ENCODE results near the gene COG6. TPM values are rescaled to one million over a fixed set of nuclear protein-coding genes. Genes with fewer than 3 reads are reported as not detected.
A peak's percentile ranks its signal among the peaks of the same experiment; 100 is the strongest.

Gene COG6
- total and polyA plus RNA-seq, 2 of the 8 experiments (the other 6 are each of a cell fraction or from before 2014, with no cell fraction given), result 8.8 to 22.3 TPM

DNA sequence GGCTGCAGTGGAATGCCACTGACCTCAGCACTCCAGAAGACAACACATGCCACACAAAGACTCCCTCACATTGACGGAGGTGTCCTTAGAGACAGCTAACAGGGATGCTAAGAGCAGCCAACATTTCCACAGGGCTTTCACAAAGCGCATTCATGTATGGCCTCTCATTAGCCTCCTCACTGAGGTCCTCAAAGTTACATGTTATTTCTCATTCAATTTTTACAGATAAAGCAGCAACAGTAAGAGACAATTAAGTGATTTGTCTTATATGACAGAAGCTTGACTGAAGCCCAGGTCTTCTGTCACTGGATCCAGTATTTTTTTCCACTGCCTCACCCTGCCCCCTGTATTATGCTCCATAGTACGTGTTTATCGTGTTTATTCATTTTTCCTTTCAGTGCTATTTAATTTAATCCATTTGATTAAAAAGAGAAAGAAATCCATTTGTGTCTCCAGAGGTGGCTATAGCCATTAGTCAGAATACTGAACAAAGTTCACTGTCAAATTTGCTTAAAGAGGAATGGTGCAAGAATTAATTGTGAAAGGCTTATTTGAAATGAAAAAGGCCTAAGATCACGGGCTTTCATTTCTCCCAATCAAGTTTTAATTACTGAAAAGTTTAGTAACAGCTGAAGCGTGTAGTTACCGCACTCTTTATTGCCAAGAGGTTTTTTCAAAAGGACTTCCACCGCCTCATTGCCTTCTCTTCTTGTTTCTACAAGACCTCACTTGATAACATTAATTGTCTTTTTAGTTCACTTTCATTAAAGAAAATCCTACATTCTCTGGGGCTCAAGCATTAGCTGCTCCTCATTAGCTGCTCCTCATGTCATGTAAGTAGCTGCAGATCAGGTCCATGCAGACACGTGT is 115.0 kb downstream of the COG6 start:
- 79% methylated on average over 9 of the region's 9 CpGs; no CpG with 5 or more reads in 1 of the 2 experiments for WGBS, 2 experiments (ENCODE audit: extremely low coverage in 1 of 2, insufficient coverage in 1 of 2, insufficient read length in 1 of 2, insufficient replicate concordance in 2 of 2, low coverage in 1 of 2, low lambda C conversion rate in 2 of 2, missing lambda C conversion rate in 1 of 2)
- no peak overlapping the region for H4K8ac ChIP-seq (ENCODE audit: extremely low read depth, insufficient read depth, low read length)

More for the DNA sequence above, 115.0 kb downstream of the COG6 start:
- Histone ChIP-seq H3K9me3 (ENCODE audit: insufficient read depth in 2 of 2, low read depth in 1 of 2, low read length in 1 of 2) (no peaks in the 10 kb centered on the region), H3K18ac (ENCODE audit: extremely low read depth, low read length) (no peak overlapping the region), H4K91ac (replicated peaks; ENCODE audit: insufficient read length, low read length) (no peak overlapping the region), H2BK5ac (ENCODE audit: low read depth, low read length) (no peak overlapping the region), H3K9ac (replicated peaks in 1 of 4; ENCODE audit: extremely low read depth in 1 of 4, low read depth in 3 of 4, low read length in 3 of 4) (no peak overlapping the region), H3K23ac (ENCODE audit: insufficient read length) (no peak overlapping the region), H3K4me3 (ENCODE audit: extremely low read depth in 1 of 4, insufficient read depth in 2 of 4, low read depth in 3 of 4, low read length in 4 of 4) (no peak overlapping the region), H3K14ac (ENCODE audit: insufficient read length) (no peak overlapping the region), H2BK20ac (ENCODE audit: low read length) (no peak overlapping the region), H4K20me1 (replicated peaks in 1 of 2; ENCODE audit: control insufficient read depth in 1 of 2, insufficient read depth in 2 of 2, low read length in 2 of 2) (no peaks in the 10 kb centered on the region), H3K79me2 (ENCODE audit: control insufficient read depth in 1 of 2, insufficient read depth in 2 of 2, low read length in 2 of 2) (no peaks in the 10 kb centered on the region), H3K56ac (replicated peaks; ENCODE audit: insufficient read length, low read depth, low read length) (no peak overlapping the region), H3K27me3 (replicated peaks in 1 of 4; ENCODE audit: control insufficient read depth in 3 of 4, extremely low read depth in 1 of 4, insufficient read depth in 3 of 4, low read length in 3 of 4) (no peaks in the 10 kb centered on the region), H2BK12ac (ENCODE audit: low read depth, low read length) (peak overlapping the region; percentile 27; the same call in 1 of the 2 replicates), H3K23me2 (ENCODE audit: low read depth, low read length) (no peaks in the 10 kb centered on the region), H2BK120ac (replicated peaks; ENCODE audit: low read depth, low read length) (no peak overlapping the region), H2AK5ac (ENCODE audit: low read depth, low read length) (0 out of 2 replicates have a peak overlapping the region, but pooled peaks have one; percentile 53), H2BK15ac (ENCODE audit: low read length) (no peak overlapping the region), H3K4me1 (replicated peaks in 1 of 4; ENCODE audit: control insufficient read depth in 3 of 4, insufficient read depth in 4 of 4, low read length in 3 of 4) (peaks cover 0 to 4% (median 0%) of the 10 kb centered on the region in 4 experiments; a peak in 2 of 7 replicates), H2AFZ (ENCODE audit: low read length) (no peak overlapping the region), H3K4me2 (ENCODE audit: insufficient read depth in 1 of 2, low read depth in 2 of 2, low read length in 2 of 2) (no peak overlapping the region), H3K79me1 (ENCODE audit: low read depth, low read length) (no peaks in the 10 kb centered on the region), H3K4ac (replicated peaks; ENCODE audit: insufficient read length, low read depth, low read length) (no peak overlapping the region), H3K27ac (ENCODE audit: low read depth, low read length) (no peak overlapping the region), H3K36me3 (ENCODE audit: control insufficient read depth in 2 of 4, insufficient read depth in 4 of 4, low read length in 3 of 4) (no peaks in the 10 kb centered on the region), H4K5ac (ENCODE audit: insufficient read length, low read depth, low read length) (no peak overlapping the region)
- ChIA-PET POLR2A (ENCODE audit: partially characterized antibody) (no interaction called here), CTCF (ENCODE audit: partially characterized antibody) (interaction anchor here (1.0 to 1.8 kb wide), 5 partner anchors 8 to 1007 kb away, joined by 3 to 5 read pairs (median 4); no protein-coding TSS in a partner anchor)
- TF ChIP-seq CBX5 (IDR thresholded peaks at IDR 0.05; ENCODE audit: low read depth, low read length), result no peak
- no peak for TF ChIP-seq SIRT6 (IDR thresholded peaks at IDR 0.05; ENCODE audit: low read length)
- TF ChIP-seq MAFK (IDR thresholded peaks at IDR 0.05; ENCODE audit: low read depth, low read length), result no peak
- TF ChIP-seq RXRA (IDR thresholded peaks at IDR 0.05; ENCODE audit: insufficient read depth, low read depth, low read length), result no peak
- FAIRE-seq (no peak), DNase-seq (ENCODE audit: low read depth in 1 of 2, low spot score in 2 of 2) (no peak)
